ENCODE results near the gene MTR.
"Not testable (repeated sequence)": the region's sequence is repeated elsewhere in the genome, so short reads cannot be mapped to it uniquely, and the experiment has no call there.

Gene MTR

GRCh38 chr1:236833575-236833974, 38.5 kb downstream of the MTR start:
- DNase-seq (ENCODE audit: low read depth in 3 of 3), result no peak

DNA sequence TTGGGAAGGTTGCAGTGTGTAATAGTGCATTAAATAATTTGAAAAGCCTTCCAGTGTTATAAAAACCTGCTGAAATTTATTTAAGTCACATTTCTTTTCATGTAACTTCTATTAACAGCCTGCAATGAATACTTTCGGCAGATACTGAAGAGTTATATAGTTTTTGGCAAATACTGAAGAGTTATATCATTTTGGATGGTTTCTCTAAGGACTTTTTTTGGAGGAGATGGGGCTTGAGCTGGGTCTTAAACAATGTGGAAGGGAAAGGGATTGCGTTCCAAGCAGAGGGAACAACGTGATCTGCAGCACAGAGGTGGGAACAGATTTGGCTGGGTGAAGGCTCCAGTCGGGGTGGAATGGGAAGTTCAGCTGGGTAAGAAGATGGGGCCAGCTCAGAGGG, 39.8 kb downstream of the MTR start:
- no peak for DNase-seq (ENCODE audit: low read depth in 3 of 3)

- DNase-seq (ENCODE audit: low read depth in 3 of 3), result no peak
Measured at GRCh38 chr1:236835491-236835890, 40.4 kb downstream of the MTR start.

DNA sequence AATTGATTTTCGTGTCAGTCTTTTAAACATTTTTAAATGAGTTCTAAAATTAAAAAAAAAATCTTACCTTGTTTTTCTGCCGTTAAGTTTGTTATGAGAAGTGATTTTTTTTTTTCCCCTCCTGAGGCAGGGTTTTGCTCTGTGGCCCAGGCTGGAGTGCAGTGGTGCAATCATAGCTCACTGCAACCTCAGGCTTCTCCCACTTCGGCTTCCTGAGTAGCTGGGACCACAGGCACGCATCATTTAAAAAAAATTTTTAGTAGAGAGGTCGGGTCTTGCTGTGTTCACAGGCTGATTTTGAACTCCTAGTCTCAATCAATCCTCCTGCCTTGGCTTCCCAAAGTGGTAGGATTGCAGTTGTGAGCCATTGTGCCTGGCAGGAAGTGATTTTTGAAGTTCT, 41.1 kb downstream of the MTR start:
- no peak for DNase-seq (ENCODE audit: low read depth in 3 of 3)

DNA sequence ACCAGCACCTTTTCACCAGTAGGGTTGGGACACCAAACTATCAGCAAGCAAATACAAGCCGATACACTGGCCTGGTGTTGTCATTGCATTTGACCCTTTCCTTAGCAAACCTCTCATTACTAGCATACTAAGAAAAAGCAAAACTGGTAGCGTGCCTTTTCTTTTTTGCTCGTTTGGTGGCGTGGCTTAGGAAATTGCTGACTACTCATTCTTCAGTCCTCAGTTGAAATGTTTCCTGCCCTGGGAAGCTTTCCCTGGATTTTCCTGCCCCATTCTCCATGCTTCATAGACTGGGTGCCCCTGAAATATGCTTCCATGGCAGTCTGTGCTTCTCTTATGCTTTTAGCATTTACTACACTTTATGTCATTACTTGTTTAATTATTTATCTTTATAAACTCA, 42.0 kb downstream of the MTR start:
- no peak for DNase-seq (ENCODE audit: low read depth in 3 of 3)

DNA sequence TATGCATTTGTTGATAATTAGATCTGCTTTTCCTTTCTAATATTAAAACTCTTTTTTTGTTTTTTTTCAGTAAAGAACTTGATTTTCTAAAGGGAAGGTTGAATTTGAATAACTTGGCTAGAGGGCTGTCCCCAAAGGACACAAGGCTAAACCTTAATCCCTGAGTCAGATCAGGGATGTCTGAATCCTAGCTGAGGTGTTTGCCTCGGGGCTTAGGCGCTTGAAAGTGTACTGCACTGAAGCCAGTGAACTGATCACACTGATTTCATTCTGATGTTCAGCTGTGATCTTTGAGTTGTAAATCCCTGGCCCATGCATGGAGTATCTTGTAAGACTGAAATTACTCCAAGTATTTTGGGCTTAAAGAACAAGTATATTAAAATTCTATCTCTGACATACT, 42.8 kb downstream of the MTR start:
- DNase-seq (ENCODE audit: low read depth in 3 of 3), result no peak

DNA sequence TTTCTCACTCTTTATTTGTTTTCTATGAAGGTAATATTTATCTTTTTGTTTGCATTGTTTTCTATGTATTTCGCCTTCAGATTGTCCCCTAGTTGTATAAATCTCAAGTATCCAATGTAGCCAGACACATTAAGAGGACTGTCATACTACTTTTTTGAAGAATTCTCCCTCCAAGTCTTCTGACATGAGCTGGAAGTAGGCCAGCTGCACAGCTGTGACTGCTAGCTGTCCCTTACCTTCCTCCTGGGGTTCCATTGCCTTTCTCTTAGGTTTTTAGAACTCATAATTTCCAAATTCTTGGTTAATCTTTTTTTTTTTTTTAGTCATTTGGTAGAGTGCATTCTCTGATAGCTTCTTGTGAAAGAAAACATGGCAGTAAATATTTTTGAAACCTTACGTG, 46.2 kb downstream of the MTR start:
- no peak for DNase-seq (ENCODE audit: low read depth in 3 of 3)

GRCh38 chr1:236844499-236845271, 49.6 kb downstream of the MTR start:
- DNase-seq (ENCODE audit: low read depth in 3 of 3), result no peak

GRCh38 chr1:236845830-236846229, 50.7 kb downstream of the MTR start:
- no peak for DNase-seq (ENCODE audit: low read depth in 3 of 3)

- DNase-seq (ENCODE audit: low read depth in 3 of 3), result no peak
Measured at GRCh38 chr1:236848274-236848923, 53.3 kb downstream of the MTR start.

GRCh38 chr1:236850077-236850979, 55.2 kb downstream of the MTR start:
- DNase-seq (ENCODE audit: low read depth in 3 of 3), result no peak

- DNase-seq (ENCODE audit: low read depth in 3 of 3), result no peak
Measured at GRCh38 chr1:236851871-236852270, 56.8 kb downstream of the MTR start.

DNA sequence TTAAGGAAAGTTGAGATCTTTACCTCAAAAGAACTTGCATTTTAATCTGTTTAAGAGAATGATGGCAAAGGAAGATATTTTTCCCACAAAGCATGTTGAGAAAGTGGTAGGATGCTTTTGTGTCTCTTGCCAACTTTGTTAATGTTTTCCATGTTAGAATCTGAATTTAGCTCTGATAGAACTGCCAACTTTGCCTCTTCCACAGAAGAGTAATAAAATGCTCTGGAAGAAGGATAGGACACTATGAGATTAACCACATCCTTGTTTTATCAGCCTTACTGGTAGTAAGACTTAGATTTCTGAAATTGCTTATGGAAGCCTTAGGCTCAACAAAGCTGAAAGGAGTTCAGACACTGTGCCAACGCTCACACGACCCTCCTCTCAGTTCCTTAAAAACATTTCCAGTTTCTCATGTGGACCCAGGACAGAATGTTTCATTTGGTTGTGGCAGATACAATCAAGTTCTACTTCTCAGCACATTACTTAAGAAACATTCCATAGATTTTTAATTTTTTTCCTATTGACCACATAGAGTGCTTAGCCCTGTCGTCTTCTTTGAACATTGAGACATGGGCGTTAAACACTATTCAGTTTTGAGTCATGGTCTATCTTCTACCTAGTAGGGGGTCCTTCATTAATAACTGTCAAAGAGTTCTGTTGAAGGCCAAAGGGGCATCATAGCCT, 59.0 kb downstream of the MTR start:
- DNase-seq (ENCODE audit: low read depth in 3 of 3), result no peak

- DNase-seq (ENCODE audit: low read depth in 3 of 3), result no peak
Measured at GRCh38 chr1:236854605-236854983, 59.5 kb downstream of the MTR start.

DNA sequence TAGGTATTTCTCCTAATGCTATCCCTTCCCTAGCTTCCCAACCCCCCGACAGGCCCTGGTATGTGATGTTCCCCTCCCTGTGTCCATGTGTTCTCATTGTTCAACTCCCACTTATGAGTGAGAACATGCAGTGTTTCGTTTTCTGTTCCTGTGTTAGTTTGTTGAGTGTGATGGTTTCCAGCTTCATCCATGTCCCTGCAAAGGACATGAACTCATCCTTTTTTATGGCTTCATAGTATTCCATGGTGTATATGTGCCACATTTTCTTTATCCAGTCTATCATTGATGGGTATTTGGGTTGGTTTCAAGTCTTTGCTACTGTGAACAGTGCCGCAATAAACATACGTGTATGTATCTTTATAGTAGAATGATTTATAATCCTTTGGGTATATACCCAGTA, 61.6 kb downstream of the MTR start:
- not testable (repeated sequence) for DNase-seq (ENCODE audit: low read depth in 3 of 3)

DNA sequence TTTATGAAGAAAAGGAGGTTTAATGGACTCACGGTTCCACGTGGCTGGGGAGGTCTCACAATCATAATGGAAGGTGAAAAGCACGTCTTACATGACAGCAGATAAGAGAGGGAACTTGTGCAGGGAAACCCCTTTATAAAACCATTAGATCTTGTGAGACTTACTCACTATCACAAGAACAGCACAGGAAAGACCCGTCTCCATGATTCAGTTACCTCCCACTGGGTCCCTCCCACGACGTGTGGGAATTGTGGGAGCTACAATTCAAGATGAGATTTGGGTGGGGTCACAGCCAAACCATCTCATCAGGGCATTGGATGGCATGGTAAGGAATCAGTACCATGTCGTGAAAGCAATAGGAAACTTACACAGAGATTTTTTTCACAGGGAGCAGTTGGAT, 63.1 kb downstream of the MTR start:
- no peak for DNase-seq (ENCODE audit: low read depth in 3 of 3)

- DNase-seq (ENCODE audit: low read depth in 3 of 3), result no peak
Measured at GRCh38 chr1:236860101-236860500, 65.0 kb downstream of the MTR start.

- DNase-seq (ENCODE audit: low read depth in 3 of 3), result no peak
Measured at GRCh38 chr1:236860674-236861073, 65.6 kb downstream of the MTR start.

GRCh38 chr1:236861560-236862218, 66.6 kb downstream of the MTR start:
- DNase-seq (ENCODE audit: low read depth in 3 of 3), result no peak

DNA sequence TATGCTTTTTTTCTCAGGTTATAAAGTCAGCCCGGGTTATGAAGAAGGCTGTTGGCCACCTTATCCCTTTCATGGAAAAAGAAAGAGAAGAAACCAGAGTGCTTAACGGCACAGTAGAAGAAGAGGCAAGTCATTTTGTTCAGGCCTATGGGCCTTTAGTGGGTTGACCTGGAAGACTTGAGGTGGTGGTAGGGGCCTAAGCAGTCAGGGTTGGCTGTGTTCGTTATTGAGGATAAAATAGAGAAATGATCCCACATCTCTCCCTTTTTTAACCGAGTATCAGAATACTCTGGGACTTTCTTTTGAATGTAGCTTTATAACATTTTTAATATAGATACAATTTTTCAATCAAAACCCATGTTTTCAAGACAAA, 67.1 kb downstream of the MTR start:
- DNase-seq (ENCODE audit: low read depth in 3 of 3), result no peak

DNA sequence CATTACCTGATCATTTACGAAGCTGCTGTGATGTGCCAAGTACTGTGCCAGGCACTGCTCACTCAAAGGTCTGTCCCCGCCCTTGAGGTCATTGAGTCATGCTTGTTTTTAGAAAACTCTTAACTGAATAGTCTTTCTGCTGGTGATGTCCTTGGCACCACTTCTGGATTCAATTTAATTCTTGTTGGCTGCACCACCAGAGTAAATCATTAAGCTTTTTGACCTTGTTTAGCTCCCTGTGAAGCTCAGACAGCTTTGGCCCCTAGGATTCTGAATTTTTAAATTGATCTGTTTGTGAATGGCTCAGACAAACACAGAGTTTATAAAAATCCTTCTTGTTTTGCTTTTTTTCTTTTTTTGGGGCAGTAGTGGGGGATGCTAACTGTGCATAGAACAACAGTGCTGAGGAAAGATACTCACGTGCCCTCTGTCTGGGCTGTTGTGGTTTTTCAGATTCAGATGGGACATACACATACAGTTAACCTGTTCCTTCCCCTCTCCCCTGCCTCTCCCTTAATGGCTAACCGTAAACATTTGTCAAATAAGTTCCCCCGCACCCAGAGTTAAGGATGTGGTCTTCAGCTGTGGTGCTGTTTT, 67.6 kb downstream of the MTR start:
- no peak for DNase-seq (ENCODE audit: low read depth in 3 of 3)

Data from stimulated activated CD4-positive, alpha-beta T cell treated with anti-CD3 and anti-CD28 coated beads, TNF-alpha, amount 100 ng/mL, for 24 hours (primary cell).